ENCODE results near the gene ZMYND12. TPM values are rescaled to one million over a fixed set of nuclear protein-coding genes. Genes with fewer than 3 reads are reported as not detected.

ZMYND12 gene
- total RNA-seq, 4 donors from 2014 or later = 0.52 to 3.0 (median 0.76) TPM

- H3K27me3 ChIP-seq = peaks cover 3% of the 10 kb centered on the region
- H3K4me3 ChIP-seq = no peak overlapping the region
- no peaks in the 10 kb centered on the region for H3K36me3 ChIP-seq
- TF ChIP-seq POLR2AphosphoS5 (IDR thresholded peaks at IDR 0.05) (no peak), POLR2A (IDR thresholded peaks at IDR 0.05) (no peak), EP300 (IDR thresholded peaks at IDR 0.05) (no peak), CTCF (IDR thresholded peaks at IDR 0.05) (no peak)
- H3K9me3 ChIP-seq = no peaks in the 10 kb centered on the region
- 81% methylated on average over 3 of the region's 3 CpGs for WGBS
- peaks cover 10% of the 10 kb centered on the region for H3K4me1 ChIP-seq
- DNase-seq (ENCODE audit: low spot score in 2 of 2) = no peak
- H3K27ac ChIP-seq = no peak overlapping the region
Measured at GRCh38 chr1:42417166-42417565, 38.7 kb downstream of the ZMYND12 start.

GRCh38 chr1:42414551-42415496, 41.0 kb downstream of the ZMYND12 start:
- WGBS = 87% methylated on average over 15 of the region's 17 CpGs
- TF ChIP-seq EP300 (IDR thresholded peaks at IDR 0.05) (no peak), CTCF (IDR thresholded peaks at IDR 0.05) (no peak), POLR2A (IDR thresholded peaks at IDR 0.05) (no peak), POLR2AphosphoS5 (IDR thresholded peaks at IDR 0.05) (no peak)
- H3K36me3 ChIP-seq = no peaks in the 10 kb centered on the region

GRCh38 chr1:42403880-42404400, 51.9 kb downstream of the ZMYND12 start:
- 100% methylated on average over 1 of the region's 1 CpG for WGBS

More at GRCh38 chr1:42414551-42415496, 41.0 kb downstream of the ZMYND12 start:
- H3K27ac ChIP-seq = no peak overlapping the region
- H3K9me3 ChIP-seq = no peaks in the 10 kb centered on the region
- H3K4me3 ChIP-seq = no peak overlapping the region
- no peak for DNase-seq (ENCODE audit: low spot score in 2 of 2)
- peaks cover 3% of the 10 kb centered on the region for H3K27me3 ChIP-seq
- H3K4me1 ChIP-seq = no peaks in the 10 kb centered on the region

GRCh38 chr1:42399315-42400100, 56.3 kb downstream of the ZMYND12 start:
- no peak for DNase-seq (ENCODE audit: low spot score in 2 of 2)

More at GRCh38 chr1:42403880-42404400, 51.9 kb downstream of the ZMYND12 start:
- Histone ChIP-seq H3K27me3 (no peaks in the 10 kb centered on the region), H3K27ac (no peak overlapping the region), H3K4me3 (no peak overlapping the region), H3K4me1 (no peaks in the 10 kb centered on the region), H3K9me3 (no peaks in the 10 kb centered on the region), H3K36me3 (no peaks in the 10 kb centered on the region)
- TF ChIP-seq EP300 (IDR thresholded peaks at IDR 0.05) = no peak
- no peak for TF ChIP-seq POLR2A (IDR thresholded peaks at IDR 0.05)
- no peak for TF ChIP-seq CTCF (IDR thresholded peaks at IDR 0.05)
- TF ChIP-seq POLR2AphosphoS5 (IDR thresholded peaks at IDR 0.05) = no peak
- DNase-seq (ENCODE audit: low spot score in 2 of 2) = no peak

More at GRCh38 chr1:42399315-42400100, 56.3 kb downstream of the ZMYND12 start:
- Histone ChIP-seq H3K9me3 (no peaks in the 10 kb centered on the region), H3K36me3 (no peaks in the 10 kb centered on the region), H3K27me3 (no peaks in the 10 kb centered on the region), H3K4me1 (no peaks in the 10 kb centered on the region), H3K27ac (no peak overlapping the region), H3K4me3 (no peak overlapping the region)
- no peak for TF ChIP-seq POLR2AphosphoS5 (IDR thresholded peaks at IDR 0.05)
- no peak for TF ChIP-seq CTCF (IDR thresholded peaks at IDR 0.05)
- TF ChIP-seq EP300 (IDR thresholded peaks at IDR 0.05) = no peak
- TF ChIP-seq POLR2A (IDR thresholded peaks at IDR 0.05) = no peak
- WGBS = 77% methylated on average over 10 of the region's 10 CpGs
